OCI-LY1 (cell line): ENCODE data around the gene EPHX1.

ENCODE experiments used
- EZH2 ChIP-seq: fragments of 200-600 bp; sonication (generic), shearing (Covaris generic); IDR thresholded peaks from 2 replicates; pipeline ENCODE4 v1.8.0; 2017; ENCODE audit warnings: borderline replicate concordance, mixed run types, mild to moderate bottlenecking, antibody characterized with exemption, low read length, moderate library complexity, mixed read lengths
- TF ChIP-seq, protein P1 (sequence below): fragments of 200-600 bp; sonication (generic), shearing (Covaris generic); IDR thresholded peaks from 2 replicates; pipeline ENCODE4 v1.5.1; 2017; ENCODE audit warnings: mild to moderate bottlenecking, antibody characterized with exemption, low read length, moderate library complexity, mixed read lengths

- TF ChIP-seq, protein P1, sequence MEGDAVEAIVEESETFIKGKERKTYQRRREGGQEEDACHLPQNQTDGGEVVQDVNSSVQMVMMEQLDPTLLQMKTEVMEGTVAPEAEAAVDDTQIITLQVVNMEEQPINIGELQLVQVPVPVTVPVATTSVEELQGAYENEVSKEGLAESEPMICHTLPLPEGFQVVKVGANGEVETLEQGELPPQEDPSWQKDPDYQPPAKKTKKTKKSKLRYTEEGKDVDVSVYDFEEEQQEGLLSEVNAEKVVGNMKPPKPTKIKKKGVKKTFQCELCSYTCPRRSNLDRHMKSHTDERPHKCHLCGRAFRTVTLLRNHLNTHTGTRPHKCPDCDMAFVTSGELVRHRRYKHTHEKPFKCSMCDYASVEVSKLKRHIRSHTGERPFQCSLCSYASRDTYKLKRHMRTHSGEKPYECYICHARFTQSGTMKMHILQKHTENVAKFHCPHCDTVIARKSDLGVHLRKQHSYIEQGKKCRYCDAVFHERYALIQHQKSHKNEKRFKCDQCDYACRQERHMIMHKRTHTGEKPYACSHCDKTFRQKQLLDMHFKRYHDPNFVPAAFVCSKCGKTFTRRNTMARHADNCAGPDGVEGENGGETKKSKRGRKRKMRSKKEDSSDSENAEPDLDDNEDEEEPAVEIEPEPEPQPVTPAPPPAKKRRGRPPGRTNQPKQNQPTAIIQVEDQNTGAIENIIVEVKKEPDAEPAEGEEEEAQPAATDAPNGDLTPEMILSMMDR, result no peak
- no peak for TF ChIP-seq EZH2
Measured at GRCh38 chr1:225844236-225845061, 34.5 kb downstream of the EPHX1 start.
